Heart left ventricle (tissue), 13 donors: Measurements from ENCODE around the gene PSEN1.

ENCODE experiments used
- POLR2A ChIP-seq, 2 donors: fragments of 450-650 bp; IDR thresholded peaks; one replicate each; pipeline ENCODE4 v1.6.1; 2017; ENCODE audit warnings: antibody characterized with exemption in 2 of 2, mild to moderate bottlenecking in 2 of 2, moderate library complexity in 2 of 2
- TF ChIP-seq, protein P1 (sequence below), 12 donors: fragments of 200-600 bp; sonication (generic) in 4 of 12; IDR thresholded peaks; one replicate each; pipeline versions ENCODE4 v1.5.0 to v1.8.0; 2018 to 2022; ENCODE audit warnings: antibody characterized with exemption in 12 of 12, mild to moderate bottlenecking in 5 of 12
- donor health status: ischemic (EF 13 %, LVEDD 7.1; RV severe dilation, severe dysfunction).
- donor health status: DM: no; HTN: yes; CAD: no.
- donor health status: DM: no; HTN: no; CAD: no.
- donor health status: ischemic (EF 25% LVEDD 6.9; RV normal size, moderate dysfunction).
- donor health status: ischemic (EF 25% LVEDD 5.7; RV mildly dilated, moderate dysfunction).
- donor health status: ischemic (EF 35%, LVEDD 5.7; RV mildly dilated, moderate dysfunction).
- donor health status: nonischemic (EF 11% LVEDD 7.7; RV severe dilation, severe dysfunction).
- donor health status: DM: yes; HTN: yes; CAD: no.
- donor health status: PGD.
- donor health status: ischemic (EF 29% LVEDD 5.4; RV normal size, mild dysfunction).
- donor health status: nonischemic (EF 23%, LVEDD 6.1; RV moderate dilation, normal function).

DNA sequence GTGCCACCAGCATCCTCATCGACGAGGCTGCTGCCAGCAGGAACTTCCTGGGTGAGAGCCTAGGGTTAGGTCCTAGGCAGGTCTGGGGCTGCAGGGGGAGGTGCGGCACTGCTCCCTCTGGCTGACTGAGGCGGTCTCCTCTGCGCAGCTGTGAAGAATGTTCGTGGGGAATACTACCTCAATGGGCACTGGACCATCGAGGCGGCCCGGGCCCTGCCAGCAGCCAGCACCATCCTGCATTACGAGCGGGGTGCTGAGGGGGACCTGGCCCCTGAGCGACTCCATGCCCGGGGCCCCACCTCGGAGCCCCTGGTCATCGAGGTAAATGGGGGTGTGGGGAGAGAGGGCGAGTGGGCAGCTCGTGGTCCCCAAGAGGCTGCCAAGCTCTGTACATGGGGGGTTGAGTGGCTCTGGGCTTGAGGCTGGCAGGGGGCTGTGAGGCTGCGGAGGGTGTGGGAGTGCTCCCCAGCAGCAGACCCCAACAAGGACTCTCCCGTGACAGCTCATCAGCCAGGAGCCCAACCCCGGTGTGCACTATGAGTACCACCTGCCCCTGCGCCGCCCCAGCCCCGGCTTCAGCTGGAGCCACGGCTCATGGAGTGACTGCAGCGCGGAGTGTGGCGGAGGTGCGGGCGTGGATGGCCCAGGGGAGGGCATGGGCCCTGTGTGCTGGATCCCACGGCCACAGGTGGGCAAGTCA, 115.4 kb downstream of the PSEN1 start:
- TF ChIP-seq, protein P1, sequence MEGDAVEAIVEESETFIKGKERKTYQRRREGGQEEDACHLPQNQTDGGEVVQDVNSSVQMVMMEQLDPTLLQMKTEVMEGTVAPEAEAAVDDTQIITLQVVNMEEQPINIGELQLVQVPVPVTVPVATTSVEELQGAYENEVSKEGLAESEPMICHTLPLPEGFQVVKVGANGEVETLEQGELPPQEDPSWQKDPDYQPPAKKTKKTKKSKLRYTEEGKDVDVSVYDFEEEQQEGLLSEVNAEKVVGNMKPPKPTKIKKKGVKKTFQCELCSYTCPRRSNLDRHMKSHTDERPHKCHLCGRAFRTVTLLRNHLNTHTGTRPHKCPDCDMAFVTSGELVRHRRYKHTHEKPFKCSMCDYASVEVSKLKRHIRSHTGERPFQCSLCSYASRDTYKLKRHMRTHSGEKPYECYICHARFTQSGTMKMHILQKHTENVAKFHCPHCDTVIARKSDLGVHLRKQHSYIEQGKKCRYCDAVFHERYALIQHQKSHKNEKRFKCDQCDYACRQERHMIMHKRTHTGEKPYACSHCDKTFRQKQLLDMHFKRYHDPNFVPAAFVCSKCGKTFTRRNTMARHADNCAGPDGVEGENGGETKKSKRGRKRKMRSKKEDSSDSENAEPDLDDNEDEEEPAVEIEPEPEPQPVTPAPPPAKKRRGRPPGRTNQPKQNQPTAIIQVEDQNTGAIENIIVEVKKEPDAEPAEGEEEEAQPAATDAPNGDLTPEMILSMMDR (IDR thresholded peaks at IDR 0.05), result no peak
- no peak for TF ChIP-seq POLR2A (IDR thresholded peaks at IDR 0.05)
